Amygdala (tissue), 56 donors: Measurements from ENCODE around the gene NME1.
"Not testable (repeated sequence)": the region's sequence is repeated elsewhere in the genome, so short reads cannot be mapped to it uniquely, and the experiment has no call there.

Source experiments
- DNase-seq, 56 donors: peaks; one replicate each; lab custom pipeline; 2025; lab: John Stamatoyannopoulos, UW

Gene NME1

GRCh38 chr17:51142597-51142996 is 10.8 kb upstream of the NME1 start:
- no peak for DNase-seq

- no peak for DNase-seq
Observed at GRCh38 chr17:51144266-51145022, 8.9 kb upstream of the NME1 start.

- DNase-seq, result no peak
Observed at GRCh38 chr17:51147650-51148049, 5.7 kb upstream of the NME1 start.

GRCh38 chr17:51149163-51149562 is 4.2 kb upstream of the NME1 start:
- no peak for DNase-seq

- DNase-seq, result no peak
Observed at GRCh38 chr17:51150932-51151331, 2.4 kb upstream of the NME1 start.

- DNase-seq, result peak in 5 of 56 donors; percentile 4 to 62 (median 42)
Observed at GRCh38 chr17:51152766-51153209, 571 bp upstream of the NME1 start.

- peak in 1 of 56 donors; percentile 19 for DNase-seq
Observed at GRCh38 chr17:51154176-51154575, 817 bp downstream of the NME1 start.

GRCh38 chr17:51155416-51155815 is 2.1 kb downstream of the NME1 start:
- no peak for DNase-seq

GRCh38 chr17:51159604-51160003 is 6.2 kb downstream of the NME1 start:
- DNase-seq, result no peak

GRCh38 chr17:51161541-51161940 is 8.2 kb downstream of the NME1 start:
- no peak for DNase-seq

- DNase-seq, result peak in 2 of 56 donors; percentile 12 to 38
Observed at GRCh38 chr17:51164911-51165679, 11.7 kb downstream of the NME1 start.

- peak in 6 of 56 donors; percentile 1 to 48 (median 30) for DNase-seq
Observed at GRCh38 chr17:51165680-51166197, 12.4 kb downstream of the NME1 start.

- DNase-seq, result peak in 53 of 56 donors; percentile 8 to 82 (median 61)
Observed at GRCh38 chr17:51166198-51166986, 13.0 kb downstream of the NME1 start, which contains the start of gene NME2. Gene NME2, plus strand, starts transcription at chr17:51166411. Its CDS starts 420 bp downstream, at chr17:51166831.

- peak in 28 of 56 donors; percentile 1 to 64 (median 36) for DNase-seq
Observed at GRCh38 chr17:51166987-51167931, 13.9 kb downstream of the NME1 start.

- no peak for DNase-seq
Observed at GRCh38 chr17:51169340-51169739, 16.0 kb downstream of the NME1 start.

- no peak for DNase-seq
Observed at GRCh38 chr17:51170736-51171135, 17.4 kb downstream of the NME1 start.

GRCh38 chr17:51172030-51172429 is 18.7 kb downstream of the NME1 start:
- not testable (repeated sequence) for DNase-seq

- no peak for DNase-seq
Observed at GRCh38 chr17:51180486-51180885, 27.1 kb downstream of the NME1 start.

- no peak for DNase-seq
Observed at GRCh38 chr17:51184124-51184523, 30.8 kb downstream of the NME1 start.
